ENCODE measurements around the gene KLHL30. TPM values are rescaled to one million over a fixed set of nuclear protein-coding genes. Genes with fewer than 3 reads are reported as not detected.

Gene KLHL30
- 0.10 to 0.22 TPM (median 0.14 TPM) in 5 replicates for total RNA-seq (2022; extraction: Qiagen RNA extraction; ENCODE audit: low read depth)

DNA sequence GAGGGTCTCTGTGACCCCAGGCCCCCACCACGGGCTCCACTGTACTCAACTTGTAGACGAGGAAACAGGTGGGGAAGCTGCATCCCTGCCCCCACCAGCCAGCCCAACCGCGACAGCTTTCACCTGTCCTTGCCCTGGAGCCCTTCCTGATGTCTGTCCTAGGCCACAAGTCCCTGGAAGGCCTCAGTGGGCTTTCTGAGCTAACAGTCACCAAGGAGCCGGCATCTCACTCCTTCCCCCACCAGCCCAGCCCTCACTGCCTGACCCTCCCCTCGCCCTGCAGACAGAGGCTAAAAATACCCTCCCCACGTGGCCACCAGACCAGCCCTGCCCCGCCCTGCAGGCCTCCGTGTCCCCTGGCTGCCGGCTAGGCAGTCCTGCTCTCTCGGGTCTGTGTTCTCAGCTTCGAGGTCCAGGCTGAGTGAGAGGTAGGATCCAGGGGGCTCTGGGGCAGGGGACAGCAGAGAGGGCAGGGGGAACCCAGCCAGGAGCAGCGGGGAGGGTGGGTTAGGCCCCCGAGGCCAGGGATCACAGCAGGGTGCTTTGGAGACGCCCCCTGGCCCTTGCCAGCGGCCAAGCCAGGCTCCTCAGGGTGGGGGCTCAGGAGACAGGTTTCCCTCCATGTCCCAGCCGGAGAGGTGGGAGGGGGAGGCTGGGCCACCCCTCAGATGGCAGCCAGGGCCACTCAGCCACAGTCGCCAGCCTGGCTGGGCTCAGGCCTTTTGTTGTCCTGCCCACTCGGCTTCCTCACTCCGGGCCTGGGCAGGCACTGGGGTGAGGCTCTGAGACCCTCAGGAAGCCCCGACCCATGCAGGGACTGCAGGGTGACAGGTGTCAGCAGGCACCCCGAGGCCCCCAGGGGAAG lies at the start of gene KLHL30:
TSS of gene KLHL30 (plus strand) at position 338 of the 865 bp plus-strand sequence. CDS start 2,087 bp downstream, outside the sequence.

GRCh38 chr2:238100049-238100820 lies 38.2 kb upstream of the KLHL30 start, which contains the start of gene ESPNL:
ESPNL (plus strand) TSS chr2:238100340; CDS start chr2:238100420, 80 bp downstream.

DNA sequence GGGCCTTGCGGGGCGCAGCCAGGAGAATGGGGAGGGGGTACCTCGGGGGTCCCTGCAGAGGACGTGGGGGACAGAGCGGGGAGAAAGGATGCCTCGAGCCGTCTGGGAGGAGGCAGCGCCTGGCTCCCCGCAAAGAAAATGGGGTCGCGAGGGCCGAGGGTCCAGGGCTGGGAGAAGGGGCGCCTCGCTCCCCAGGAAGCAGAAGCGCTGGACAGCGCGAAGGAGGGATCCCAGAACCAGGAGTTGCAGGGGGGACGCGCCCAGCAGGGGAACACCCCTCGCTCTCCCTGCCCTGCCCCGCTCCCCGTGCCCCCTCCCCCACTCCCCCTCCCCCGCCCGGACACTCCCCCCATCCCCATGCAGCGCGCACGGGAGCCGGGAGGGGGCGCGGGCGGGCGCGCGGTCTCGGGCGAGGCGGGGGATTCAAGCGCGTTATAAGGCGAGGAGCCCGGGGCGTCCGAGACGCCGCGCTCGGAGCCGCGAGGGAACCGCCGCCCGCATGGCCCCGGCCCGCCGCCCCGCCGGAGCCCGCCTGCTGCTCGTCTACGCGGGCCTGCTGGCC lies 20.1 kb downstream of the KLHL30 start, which contains the start of gene ERFE:
TSS of gene ERFE (plus strand) at position 462 of the 562 bp plus-strand sequence. CDS start at position 500, 38 bp downstream.

Other genes starting within 250 kb of the KLHL30 start
- 45.4 to 56.4 TPM (median 48.0 TPM) in 5 replicates for gene UBE2F, start 171.7 kb upstream of the KLHL30 start, total RNA-seq (2022; extraction: Qiagen RNA extraction; ENCODE audit: low read depth)
- 16.8 to 23.4 TPM (median 21.1 TPM) in 5 replicates for gene SCLY, start 77.7 kb upstream of the KLHL30 start, total RNA-seq (2022; extraction: Qiagen RNA extraction; ENCODE audit: low read depth)
- 0.07 to 0.35 TPM (median 0.28 TPM) in 5 replicates for gene ESPNL, start 38.3 kb upstream of the KLHL30 start, total RNA-seq (2022; extraction: Qiagen RNA extraction; ENCODE audit: low read depth)
- 6.1 to 10.0 TPM (median 8.4 TPM) in 5 replicates for gene ERFE, start 20.3 kb downstream of the KLHL30 start, total RNA-seq (2022; extraction: Qiagen RNA extraction; ENCODE audit: low read depth)
- 35.5 to 45.5 TPM (median 40.9 TPM) in 5 replicates for gene ILKAP, start 65.0 kb downstream of the KLHL30 start, total RNA-seq (2022; extraction: Qiagen RNA extraction; ENCODE audit: low read depth)
- gene HES6, start 101.4 kb downstream of the KLHL30 start, total RNA-seq (2022; extraction: Qiagen RNA extraction; ENCODE audit: low read depth): 8.2 to 16.4 TPM (median 13.9 TPM) in 5 replicates
- gene PER2, start 149.9 kb downstream of the KLHL30 start, total RNA-seq (2022; extraction: Qiagen RNA extraction; ENCODE audit: low read depth): 2.9 to 4.6 TPM (median 3.6 TPM) in 5 replicates
- gene TRAF3IP1, start 181.8 kb downstream of the KLHL30 start, total RNA-seq (2022; extraction: Qiagen RNA extraction; ENCODE audit: low read depth): 12.1 to 17.6 TPM (median 12.7 TPM) in 5 replicates

Data from A549 treated with RU486 at 1 μM for 4 hours (cell line).